Endodermal cell (in vitro differentiated cells): Measurements from ENCODE around the gene OGFOD2. TPM values are rescaled to one million over a fixed set of nuclear protein-coding genes. Genes with fewer than 3 reads are reported as not detected.

ENCODE experiments used
- DNase-seq: peaks from one replicate; pipeline ENCODE4 v3.0.0-alpha.2; 2017
- H3K27ac ChIP-seq: 2 replicates; pipeline ENCODE4 v1.5.1; 2013; ENCODE audit warnings: mild to moderate bottlenecking, low read depth, low read length, moderate library complexity
- H3K27me3 ChIP-seq: 2 replicates; pipeline ENCODE4 v1.6.1; 2013; ENCODE audit warnings: mild to moderate bottlenecking, low read length, moderate library complexity; ENCODE audit not compliant: insufficient read depth, control insufficient read depth, poor library complexity, severe bottlenecking
- H3K36me3 ChIP-seq: 2 replicates; pipeline ENCODE4 v1.7.0; 2013; ENCODE audit warnings: mild to moderate bottlenecking, low read length, moderate library complexity; ENCODE audit not compliant: control insufficient read depth, insufficient read depth
- H3K4me1 ChIP-seq: one replicate; pipeline ENCODE4 v1.7.0; 2013; ENCODE audit warnings: low read length; ENCODE audit not compliant: control insufficient read depth, insufficient read depth
- H3K4me3 ChIP-seq: 2 replicates; pipeline ENCODE4 v1.5.1; 2013; ENCODE audit warnings: mild to moderate bottlenecking, low read length, moderate library complexity
- H3K9ac ChIP-seq: 2 replicates; pipeline ENCODE4 v1.6.1; 2013; ENCODE audit warnings: mild to moderate bottlenecking, low read length, moderate library complexity; ENCODE audit not compliant: poor library complexity, severe bottlenecking; ENCODE audit errors: extremely low read depth
- H3K9me3 ChIP-seq: 2 replicates; pipeline ENCODE4 v1.6.1; 2013; ENCODE audit warnings: mild to moderate bottlenecking, low read length, moderate library complexity; ENCODE audit not compliant: control insufficient read depth
- H3K27ac Mint-ChIP-seq: 2 replicates; pipeline ENCODE4 v1.8.0; 2020; ENCODE audit warnings: mixed read lengths
- H3K27me3 Mint-ChIP-seq: 2 replicates; pipeline ENCODE4 v1.8.0; 2021; ENCODE audit warnings: mild to moderate bottlenecking, mixed read lengths; ENCODE audit not compliant: insufficient read depth
- H3K36me3 Mint-ChIP-seq: 2 replicates; pipeline ENCODE4 v1.8.0; 2020; ENCODE audit warnings: low read depth, mixed read lengths
- H3K4me1 Mint-ChIP-seq: 2 replicates; pipeline ENCODE4 v1.8.0; 2020; ENCODE audit warnings: mixed read lengths
- H3K4me3 Mint-ChIP-seq: 2 replicates; pipeline ENCODE4 v1.8.0; 2020; ENCODE audit warnings: mild to moderate bottlenecking, moderate library complexity, mixed read lengths
- H3K9me3 Mint-ChIP-seq: 2 replicates; pipeline ENCODE4 v1.8.0; 2020; ENCODE audit warnings: mild to moderate bottlenecking, mixed read lengths
- CTCF ChIP-seq: fragments of 200-600 bp; sonication (generic); conservative IDR thresholded peaks from 2 replicates; pipeline ENCODE4 v1.5.0; 2021; ENCODE audit warnings: antibody characterized with exemption, mild to moderate bottlenecking
- WGBS, 2 experiments: methylation state at CpG; one replicate each; pipeline versions ENCODE4 v1.1.5 to v1.1.7; 2013; ENCODE audit warnings: missing lambda C conversion rate in 2 of 2, mixed read lengths in 1 of 2; ENCODE audit not compliant: insufficient coverage in 1 of 2, insufficient read length in 1 of 2; 5-methylcytosine and 5-hydroxymethylcytosine counted together
- total RNA-seq, 2 donors: library from RNA; stranded (reverse); fragmentation: NEBNext Ultra II Directional in 1 of 2; extraction: Animal tissue kit (Norgen Biotek cat#: 25700) in 1 of 2; gene quantifications; 2 replicates in 1 of 2; 3 replicates in 1 of 2; pipeline ENCODE4 v1.2.1, GENCODE V29; 2021

The OGFOD2 gene
- total RNA-seq, 2 donors from 2014 or later: 17.5 to 19.9 TPM

- Histone ChIP-seq H3K9me3 (no peaks in the 10 kb centered on the region), H3K27me3 (no peaks in the 10 kb centered on the region), H3K9ac (peak within 1 kb of the TSS; percentile 67), H3K27ac (no peak within 1 kb of the TSS), H3K36me3 (peaks cover 27% of the 10 kb centered on the region), H3K4me1 (peaks cover 11% of the 10 kb centered on the region), H3K4me3 (peak within 1 kb of the TSS; percentile 90)
- Mint-ChIP-seq H3K4me3 (peak within 1 kb of the TSS; percentile 82), H3K36me3 (peaks cover 3% of the 10 kb centered on the region), H3K27ac (peak within 1 kb of the TSS; percentile 92), H3K9me3 (no peaks in the 10 kb centered on the region), H3K4me1 (peaks cover 20% of the 10 kb centered on the region), H3K27me3 (no peaks in the 10 kb centered on the region)
- peak; percentile 87 for DNase-seq
- peak; percentile 38 for TF ChIP-seq CTCF
- 0% methylated on average over 13 to 96 of the region's 96 CpGs for WGBS, 2 experiments
Observed at GRCh38 chr12:122980183-122981035, 5.4 kb downstream of the OGFOD2 start, which contains the start of gene ARL6IP4. Gene ARL6IP4, plus strand, starts transcription at chr12:122980681. Its CDS starts 459 bp downstream, at chr12:122981140.

- H3K27me3 ChIP-seq: no peaks in the 10 kb centered on the region
- 1 to 3% methylated on average over 22 to 40 of the region's 40 CpGs for WGBS, 2 experiments
- peak; percentile 83 for DNase-seq
- no peaks in the 10 kb centered on the region for H3K27me3 Mint-ChIP-seq
- no peaks in the 10 kb centered on the region for H3K9me3 Mint-ChIP-seq
- TF ChIP-seq CTCF: peak; percentile 9
- no peaks in the 10 kb centered on the region for H3K9me3 ChIP-seq
- peaks cover 27% of the 10 kb centered on the region for H3K36me3 ChIP-seq
- H3K27ac ChIP-seq: no peak overlapping the region
- H3K27ac Mint-ChIP-seq: peak overlapping the region; percentile 82
- peaks cover 16% of the 10 kb centered on the region for H3K4me1 Mint-ChIP-seq
- H3K4me3 Mint-ChIP-seq: peak overlapping the region; percentile 82
- peaks cover 3% of the 10 kb centered on the region for H3K36me3 Mint-ChIP-seq
- peak overlapping the region; percentile 90 for H3K4me3 ChIP-seq
- peaks cover 11% of the 10 kb centered on the region for H3K4me1 ChIP-seq
- peak overlapping the region; percentile 67 for H3K9ac ChIP-seq
Observed at GRCh38 chr12:122981036-122981471, 6.0 kb downstream of the OGFOD2 start.

- TF ChIP-seq CTCF: no peak
- Histone ChIP-seq H3K4me3 (peak overlapping the region; percentile 90), H3K36me3 (peaks cover 24% of the 10 kb centered on the region), H3K9me3 (no peaks in the 10 kb centered on the region), H3K27me3 (no peaks in the 10 kb centered on the region), H3K4me1 (peaks cover 11% of the 10 kb centered on the region), H3K9ac (peak overlapping the region; percentile 67), H3K27ac (no peak overlapping the region)
- no peaks in the 10 kb centered on the region for H3K9me3 Mint-ChIP-seq
- peak; percentile 59 for DNase-seq
- 93 to 97% methylated on average over 17 to 24 of the region's 25 CpGs for WGBS, 2 experiments
- peak overlapping the region; percentile 82 for H3K4me3 Mint-ChIP-seq
- H3K4me1 Mint-ChIP-seq: peaks cover 12% of the 10 kb centered on the region
- H3K36me3 Mint-ChIP-seq: peaks cover 3% of the 10 kb centered on the region
- no peaks in the 10 kb centered on the region for H3K27me3 Mint-ChIP-seq
- peak overlapping the region; percentile 21 for H3K27ac Mint-ChIP-seq
Observed at GRCh38 chr12:122981587-122982476, 6.8 kb downstream of the OGFOD2 start.
